HepG2 (cell line): ENCODE measurements around the gene CDNF. TPM values are rescaled to one million over a fixed set of nuclear protein-coding genes. Genes with fewer than 3 reads are reported as not detected.

Experiments
- ARID2 ChIP-seq: sonication (generic); formaldehyde crosslinking; IDR thresholded peaks from 2 replicates; pipeline ENCODE4 v1.8.1; 2022; ENCODE audit warnings: mild to moderate bottlenecking, missing genetic modification reagents, borderline replicate concordance
- CTCF ChIP-seq: sonication (generic); formaldehyde crosslinking; IDR thresholded peaks from 2 replicates; pipeline ENCODE4 v1.5.0; 2020; ENCODE audit warnings: mild to moderate bottlenecking, missing genetic modification reagents, moderate library complexity
- EEA1 ChIP-seq: sonication (generic); formaldehyde crosslinking; IDR thresholded peaks from 2 replicates; pipeline ENCODE4 v1.5.1; 2020; ENCODE audit warnings: mild to moderate bottlenecking, missing genetic modification reagents, borderline replicate concordance
- ELF3 ChIP-seq: IDR thresholded peaks from 2 replicates; pipeline ENCODE4 v1.6.1; 2016; ENCODE audit warnings: missing genetic modification reagents, missing compliant biosample characterization
- FOXC1 ChIP-seq: sonication (generic); formaldehyde crosslinking; IDR thresholded peaks from 2 replicates; pipeline ENCODE4 v1.8.0; 2022; ENCODE audit warnings: mild to moderate bottlenecking, missing genetic modification reagents, borderline replicate concordance
- KDM1A ChIP-seq: IDR thresholded peaks from 2 replicates; pipeline ENCODE4 v1.6.1; 2016; ENCODE audit warnings: missing compliant biosample characterization
- KDM5B ChIP-seq: sonication (generic); formaldehyde crosslinking; IDR thresholded peaks from 2 replicates; pipeline ENCODE4 v1.4.0; 2020; ENCODE audit warnings: missing genetic modification reagents, mild to moderate bottlenecking, borderline replicate concordance
- MED13 ChIP-seq: sonication (generic); formaldehyde crosslinking; IDR thresholded peaks from 2 replicates; pipeline ENCODE4 v1.5.0; 2020; ENCODE audit warnings: missing genetic modification reagents
- MXD1 ChIP-seq: sonication (generic); formaldehyde crosslinking; IDR thresholded peaks from 2 replicates; pipeline ENCODE4 v1.4.0; 2020; ENCODE audit warnings: mild to moderate bottlenecking, missing genetic modification reagents
- SKI ChIP-seq: fragments of 450-650 bp; IDR thresholded peaks from one replicate; pipeline ENCODE4 v1.6.1; 2018; ENCODE audit warnings: mild to moderate bottlenecking; ENCODE audit not compliant: partially characterized antibody
- SMARCC2 ChIP-seq: fragments of 450-650 bp; IDR thresholded peaks from 2 replicates; pipeline ENCODE4 v1.6.1; 2017; ENCODE audit warnings: antibody characterized with exemption, mild to moderate bottlenecking
- SP2 ChIP-seq: sonication (generic); formaldehyde crosslinking; IDR thresholded peaks from 2 replicates; pipeline ENCODE4 v1.5.1; 2020; ENCODE audit warnings: mild to moderate bottlenecking, missing genetic modification reagents
- SP5 ChIP-seq: IDR thresholded peaks from 2 replicates; pipeline ENCODE4 v1.6.1; 2016; ENCODE audit warnings: low read depth, borderline replicate concordance
- STAT5B ChIP-seq: sonication (generic); formaldehyde crosslinking; IDR thresholded peaks from 2 replicates; pipeline ENCODE4 v1.4.0; 2020; ENCODE audit warnings: missing genetic modification reagents
- TMF1 ChIP-seq: sonication (generic); formaldehyde crosslinking; IDR thresholded peaks from 2 replicates; pipeline ENCODE4 v1.8.1; 2022; ENCODE audit warnings: low read depth, missing genetic modification reagents
- YEATS4 ChIP-seq: sonication (generic); formaldehyde crosslinking; IDR thresholded peaks from 2 replicates; pipeline ENCODE4 v1.4.0; 2020; ENCODE audit warnings: missing genetic modification reagents, borderline replicate concordance
- ZBTB14 ChIP-seq: sonication (generic); formaldehyde crosslinking; IDR thresholded peaks from 2 replicates; pipeline ENCODE4 v1.4.0; 2020; ENCODE audit warnings: missing genetic modification reagents
- ZNF292 ChIP-seq: sonication (generic); formaldehyde crosslinking; IDR thresholded peaks from 2 replicates; pipeline ENCODE4 v1.8.1; 2022; ENCODE audit warnings: mild to moderate bottlenecking, low read depth, missing genetic modification reagents, borderline replicate concordance
- ZNF644 ChIP-seq: IDR thresholded peaks from 2 replicates; pipeline ENCODE4 v1.6.1; 2016; ENCODE audit warnings: low read depth
- ZSCAN31 ChIP-seq: sonication (generic); formaldehyde crosslinking; IDR thresholded peaks from 2 replicates; pipeline ENCODE4 v1.5.0; 2020; ENCODE audit warnings: low read depth, mild to moderate bottlenecking, missing genetic modification reagents
- polyA plus RNA-seq, 8 experiments: library from polyadenylated mRNA; depleted of rRNA in 3 of 8; stranded (reverse) in 7 of 8; unstranded in 1 of 8; fragments of >200 nt; fragmentation: Illumina TruSeq in 4 of 8; extraction: Trizol in 4 of 8; gene quantifications; 2 replicates each; pipeline versions ENCODE4 v1.2.1 to v1.2.3, GENCODE V29; 2011 to 2016; ENCODE audit warnings: low read depth in 4 of 8, missing spikeins in 1 of 8, mixed read lengths in 1 of 8; ENCODE audit not compliant: insufficient read depth in 1 of 8
- total RNA-seq, 5 experiments: library from RNA; depleted of rRNA; stranded (reverse); fragments of >200 nt; fragmentation: Illumina TruSeq; extraction: Trizol; gene quantifications; 2 replicates each; pipeline ENCODE4 v1.2.3, GENCODE V29; 2016; ENCODE audit warnings: low read depth in 1 of 5
- TF ChIP-seq, protein P1 (sequence below): fragments of 450-650 bp; IDR thresholded peaks from 2 replicates; pipeline ENCODE4 v1.6.1; 2017; ENCODE audit warnings: mild to moderate bottlenecking
- TF ChIP-seq, protein P2 (sequence below): sonication (generic); formaldehyde crosslinking; IDR thresholded peaks from 2 replicates; pipeline ENCODE4 v1.5.0; 2020; ENCODE audit warnings: missing genetic modification reagents

CDNF gene
- total and polyA plus RNA-seq, 2 of the 13 experiments (the other 11 are each of a cell fraction or from before 2014, with no cell fraction given): 0.29 to 0.33 TPM

DNA sequence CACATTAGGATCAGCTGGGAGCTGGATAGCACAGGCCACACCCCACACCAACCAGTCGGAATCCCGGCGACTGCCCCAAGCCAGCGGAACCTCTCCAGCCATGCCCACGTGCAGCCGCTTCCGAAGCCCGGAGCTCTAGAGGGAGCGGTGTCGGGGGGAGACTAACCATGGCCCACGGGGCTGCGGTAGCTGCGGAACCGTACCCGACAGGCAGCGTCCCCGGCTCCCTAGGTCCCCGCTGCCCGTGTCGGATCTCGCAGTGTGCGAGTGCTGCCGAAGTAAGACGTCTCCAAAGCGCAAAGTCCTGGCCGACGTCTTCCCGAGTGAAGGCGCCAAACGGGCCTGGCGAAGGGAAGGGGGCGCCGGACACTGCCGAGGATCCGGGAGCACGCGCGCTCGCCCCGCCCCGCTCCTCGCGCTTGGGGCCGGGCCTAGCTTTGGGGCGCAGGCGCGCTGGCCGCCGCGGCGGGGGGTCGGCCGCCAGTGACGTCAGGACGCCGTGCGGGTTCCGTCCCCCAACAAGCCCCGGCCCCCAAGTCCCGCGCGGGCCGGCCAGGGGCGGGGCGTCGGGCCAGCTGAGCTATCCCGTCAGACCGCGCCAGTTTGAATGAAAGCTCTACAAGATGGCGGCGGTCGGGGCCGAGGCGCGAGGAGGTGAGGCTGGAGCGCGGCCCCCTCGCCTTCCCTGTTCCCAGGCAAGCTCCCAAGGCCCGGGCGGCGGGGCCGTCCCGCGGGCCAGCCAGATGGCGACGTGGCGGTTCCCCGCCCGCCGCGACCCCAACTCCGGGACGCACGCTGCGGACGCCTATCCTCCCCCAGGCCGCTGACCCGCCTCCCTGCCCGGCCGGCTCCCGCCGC is 40.7 kb upstream of the CDNF start, which contains the start of gene SUV39H2 (continued):
- peak; percentile 63 for TF ChIP-seq FOXC1 (CRISPR knock-in tag)
- TF ChIP-seq ZNF644: no peak
- peak; percentile 93 for TF ChIP-seq YEATS4 (CRISPR knock-in tag)
- peak; percentile 78; the same call in 1 of the 2 replicates for TF ChIP-seq KDM5B (CRISPR knock-in tag)
- peak; percentile 53; the same call in 1 of the 2 replicates for TF ChIP-seq MED13
- TF ChIP-seq ARID2: 0 out of 2 replicates have a peak, but pooled peaks have one; percentile 19
- TF ChIP-seq SP5 (CRISPR knock-in tag): no peak
- TF ChIP-seq CTCF (CRISPR knock-in tag): peak; percentile 53
- TF ChIP-seq, protein P1, sequence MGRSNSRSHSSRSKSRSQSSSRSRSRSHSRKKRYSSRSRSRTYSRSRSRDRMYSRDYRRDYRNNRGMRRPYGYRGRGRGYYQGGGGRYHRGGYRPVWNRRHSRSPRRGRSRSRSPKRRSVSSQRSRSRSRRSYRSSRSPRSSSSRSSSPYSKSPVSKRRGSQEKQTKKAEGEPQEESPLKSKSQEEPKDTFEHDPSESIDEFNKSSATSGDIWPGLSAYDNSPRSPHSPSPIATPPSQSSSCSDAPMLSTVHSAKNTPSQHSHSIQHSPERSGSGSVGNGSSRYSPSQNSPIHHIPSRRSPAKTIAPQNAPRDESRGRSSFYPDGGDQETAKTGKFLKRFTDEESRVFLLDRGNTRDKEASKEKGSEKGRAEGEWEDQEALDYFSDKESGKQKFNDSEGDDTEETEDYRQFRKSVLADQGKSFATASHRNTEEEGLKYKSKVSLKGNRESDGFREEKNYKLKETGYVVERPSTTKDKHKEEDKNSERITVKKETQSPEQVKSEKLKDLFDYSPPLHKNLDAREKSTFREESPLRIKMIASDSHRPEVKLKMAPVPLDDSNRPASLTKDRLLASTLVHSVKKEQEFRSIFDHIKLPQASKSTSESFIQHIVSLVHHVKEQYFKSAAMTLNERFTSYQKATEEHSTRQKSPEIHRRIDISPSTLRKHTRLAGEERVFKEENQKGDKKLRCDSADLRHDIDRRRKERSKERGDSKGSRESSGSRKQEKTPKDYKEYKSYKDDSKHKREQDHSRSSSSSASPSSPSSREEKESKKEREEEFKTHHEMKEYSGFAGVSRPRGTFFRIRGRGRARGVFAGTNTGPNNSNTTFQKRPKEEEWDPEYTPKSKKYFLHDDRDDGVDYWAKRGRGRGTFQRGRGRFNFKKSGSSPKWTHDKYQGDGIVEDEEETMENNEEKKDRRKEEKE: no peak
- TF ChIP-seq ZBTB14 (CRISPR knock-in tag): peak; percentile 56; the same call in 1 of the 2 replicates
- TF ChIP-seq KDM1A (CRISPR knock-in tag): no peak
- TF ChIP-seq STAT5B (CRISPR knock-in tag): 0 out of 2 replicates have a peak, but pooled peaks have one; percentile 50
- no peak; the same call in 1 of the 2 replicates for TF ChIP-seq ZSCAN31 (CRISPR knock-in tag)
- peak; percentile 55; the same call in 1 of the 2 replicates for TF ChIP-seq ELF3 (CRISPR knock-in tag)
- TF ChIP-seq SKI: no peak
- peak; percentile 61; the same call in 1 of the 2 replicates for TF ChIP-seq TMF1 (CRISPR knock-in tag)
- TF ChIP-seq SMARCC2: no peak
- TF ChIP-seq MXD1 (CRISPR knock-in tag): peak; percentile 71; the same call in 1 of the 2 replicates
- TF ChIP-seq, protein P2, sequence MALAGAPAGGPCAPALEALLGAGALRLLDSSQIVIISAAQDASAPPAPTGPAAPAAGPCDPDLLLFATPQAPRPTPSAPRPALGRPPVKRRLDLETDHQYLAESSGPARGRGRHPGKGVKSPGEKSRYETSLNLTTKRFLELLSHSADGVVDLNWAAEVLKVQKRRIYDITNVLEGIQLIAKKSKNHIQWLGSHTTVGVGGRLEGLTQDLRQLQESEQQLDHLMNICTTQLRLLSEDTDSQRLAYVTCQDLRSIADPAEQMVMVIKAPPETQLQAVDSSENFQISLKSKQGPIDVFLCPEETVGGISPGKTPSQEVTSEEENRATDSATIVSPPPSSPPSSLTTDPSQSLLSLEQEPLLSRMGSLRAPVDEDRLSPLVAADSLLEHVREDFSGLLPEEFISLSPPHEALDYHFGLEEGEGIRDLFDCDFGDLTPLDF: peak; percentile 73; the same call in 1 of the 2 replicates
- TF ChIP-seq ZNF292: peak; percentile 74
- TF ChIP-seq EEA1 (CRISPR knock-in tag): 0 out of 2 replicates have a peak, but pooled peaks have one; percentile 12
- peak; percentile 66 for TF ChIP-seq SP2
